Large intestine (tissue), 3 donors: Measurements from ENCODE around the gene MUL1. TPM values are rescaled to one million over a fixed set of nuclear protein-coding genes. Genes with fewer than 3 reads are reported as not detected.

Experiments
- DNase-seq, 2 donors: peaks; one replicate each; pipeline versions ENCODE4 v3.0.0 to v3.0.0-alpha.2; 2013
- H3K27ac ChIP-seq: one replicate; pipeline ENCODE4 v1.5.1; 2013; ENCODE audit warnings: low read length
- H3K27me3 ChIP-seq: 2 replicates; pipeline ENCODE4 v1.6.1; 2013; ENCODE audit warnings: low read length; ENCODE audit not compliant: control insufficient read depth, insufficient read depth
- H3K36me3 ChIP-seq: 2 replicates; pipeline ENCODE4 v1.6.1; 2013; ENCODE audit warnings: low read length; ENCODE audit not compliant: control insufficient read depth, insufficient read depth
- H3K4me1 ChIP-seq: one replicate; pipeline ENCODE4 v1.6.1; 2013; ENCODE audit warnings: low read length; ENCODE audit not compliant: control insufficient read depth, insufficient read depth
- H3K4me3 ChIP-seq: one replicate; pipeline ENCODE4 v1.5.1; 2013; ENCODE audit warnings: low read length
- H3K9me3 ChIP-seq: one replicate; pipeline ENCODE4 v1.6.1; 2013; ENCODE audit warnings: mild to moderate bottlenecking, low read depth, low read length, moderate library complexity; ENCODE audit not compliant: control insufficient read depth
- WGBS: methylation state at CpG from one replicate; pipeline ENCODE4 v1.1.5; 2013; ENCODE audit warnings: low lambda C conversion rate; ENCODE audit not compliant: insufficient coverage; 5-methylcytosine and 5-hydroxymethylcytosine counted together
- polyA plus RNA-seq: library from polyadenylated mRNA; unstranded; fragments of 120-200 nt; gene quantifications from one replicate; pipeline ENCODE4 v1.2.1, GENCODE V29; 2013

Gene MUL1
- polyA plus RNA-seq, 1 donor: 22.9 TPM

GRCh38 chr1:20485527-20486456 is 22.2 kb downstream of the MUL1 start, which contains the start of gene CAMK2N1:
Gene CAMK2N1 (minus strand): TSS chr1:20486210. CDS start chr1:20485379, 831 bp downstream.
- peaks cover 39% of the 10 kb centered on the region for H3K4me1 ChIP-seq
- peak within 1 kb of the TSS; percentile 96 for H3K4me3 ChIP-seq

GRCh38 chr1:20484519-20485462 is 23.2 kb downstream of the MUL1 start:
- Histone ChIP-seq H3K4me3 (peak overlapping the region; percentile 96), H3K36me3 (peaks cover 2% of the 10 kb centered on the region), H3K4me1 (peaks cover 47% of the 10 kb centered on the region), H3K27ac (peak overlapping the region; percentile 87), H3K9me3 (no peaks in the 10 kb centered on the region), H3K27me3 (no peaks in the 10 kb centered on the region)
- WGBS: no CpG with 5 or more reads among the region's 89 CpGs
- DNase-seq: peak in 1 of 2 donors; percentile 52

More at GRCh38 chr1:20485527-20486456, 22.2 kb downstream of the MUL1 start, which contains the start of gene CAMK2N1:
- H3K27me3 ChIP-seq: no peaks in the 10 kb centered on the region
- peaks cover 2% of the 10 kb centered on the region for H3K36me3 ChIP-seq
- no peaks in the 10 kb centered on the region for H3K9me3 ChIP-seq
- peak; percentile 72 to 90 for DNase-seq
- H3K27ac ChIP-seq: peak within 1 kb of the TSS; percentile 98
- 1% methylated on average over 6 of the region's 104 CpGs for WGBS

DNA sequence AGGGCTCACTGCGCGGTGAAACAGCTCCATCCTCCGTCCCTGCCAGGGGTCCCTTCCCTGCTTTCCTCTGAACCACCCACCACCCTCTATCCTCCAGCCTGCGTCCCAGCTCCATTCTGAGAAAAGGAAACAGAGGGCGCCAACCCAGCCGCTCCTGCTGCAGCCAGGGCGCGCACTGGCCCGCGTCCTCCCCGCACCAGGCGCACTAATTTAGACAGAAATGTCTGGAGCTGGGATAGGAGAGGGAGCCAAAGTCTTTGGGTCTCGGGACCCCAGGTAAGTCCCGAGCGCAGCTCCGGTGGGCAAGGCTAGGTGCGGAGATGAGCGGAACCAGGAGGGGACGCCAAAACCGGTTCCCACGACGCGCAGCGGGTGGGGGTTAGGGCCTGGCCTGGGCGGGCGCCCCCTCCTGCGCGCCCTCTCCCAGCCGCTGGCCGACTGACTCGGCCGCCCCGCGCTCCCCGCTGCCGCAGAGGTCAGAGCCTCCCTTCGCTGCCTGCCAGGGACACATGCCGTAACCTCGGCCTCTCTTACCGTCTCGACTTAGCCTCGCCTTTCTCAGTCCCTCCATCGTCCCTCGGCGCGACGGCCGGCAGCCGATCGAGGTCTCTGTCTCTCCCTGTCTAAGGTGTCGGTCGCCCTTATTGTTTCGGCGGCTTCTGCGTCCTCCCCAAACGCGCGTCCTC is 24.0 kb downstream of the MUL1 start:
- Histone ChIP-seq H3K36me3 (peaks cover 2% of the 10 kb centered on the region), H3K27ac (peak overlapping the region; percentile 87), H3K9me3 (no peaks in the 10 kb centered on the region), H3K27me3 (no peaks in the 10 kb centered on the region), H3K4me1 (peaks cover 55% of the 10 kb centered on the region), H3K4me3 (peak overlapping the region; percentile 96)
- no CpG with 5 or more reads among the region's 58 CpGs for WGBS
- DNase-seq: peak in 1 of 2 donors; percentile 61

- peak in 1 of 2 donors; percentile 61 for DNase-seq
- Histone ChIP-seq H3K9me3 (no peaks in the 10 kb centered on the region), H3K4me1 (peaks cover 59% of the 10 kb centered on the region), H3K27ac (peak overlapping the region; percentile 95), H3K4me3 (peak overlapping the region; percentile 96), H3K36me3 (peaks cover 2% of the 10 kb centered on the region), H3K27me3 (no peaks in the 10 kb centered on the region)
- WGBS: 28% methylated on average over 8 of the region's 16 CpGs
Measured at GRCh38 chr1:20483098-20483832, 24.7 kb downstream of the MUL1 start.

DNA sequence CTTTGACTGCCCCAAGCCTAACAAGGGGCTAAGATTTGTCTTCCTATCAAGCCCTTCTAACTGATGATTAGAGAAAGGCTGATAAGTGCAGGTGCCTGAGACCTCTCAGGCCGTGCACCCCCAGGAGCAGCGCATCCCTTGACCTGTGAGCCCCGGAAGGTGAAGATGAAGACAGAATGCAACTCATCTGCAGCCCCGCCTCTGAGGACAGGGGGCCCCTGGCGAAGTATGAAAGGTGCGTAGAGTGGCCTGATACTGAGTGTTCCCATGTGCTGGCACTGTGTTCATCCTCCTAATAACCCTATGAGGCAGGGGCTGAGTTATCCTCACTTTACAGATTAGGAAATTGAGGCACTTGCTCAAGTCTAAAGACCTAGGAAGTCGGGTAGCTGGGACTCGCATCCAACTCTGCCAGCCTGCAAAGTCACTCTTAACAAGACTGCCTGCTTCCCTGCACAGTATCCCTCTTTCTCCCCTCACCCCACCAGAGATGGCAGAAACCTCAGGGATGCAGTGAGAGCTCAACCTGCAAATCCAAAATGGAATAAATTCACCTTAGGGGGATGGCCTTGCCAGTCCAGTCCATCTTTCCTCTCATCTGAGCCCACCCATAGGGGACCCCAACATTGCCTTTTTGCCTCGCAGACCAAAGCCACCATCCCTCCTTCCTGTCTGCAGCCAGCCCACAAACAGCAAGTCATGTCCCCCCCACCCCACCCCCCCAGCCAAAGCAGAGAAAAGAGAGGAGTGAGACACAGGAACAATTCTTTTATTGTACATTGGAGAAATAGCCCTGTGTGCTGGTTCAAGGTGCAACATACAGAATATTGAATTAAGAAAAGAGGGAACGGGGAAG is 26.1 kb downstream of the MUL1 start:
- peak in 1 of 2 donors; percentile 54 for DNase-seq
- H3K27me3 ChIP-seq: no peaks in the 10 kb centered on the region
- WGBS: 11% methylated on average over 1 of the region's 10 CpGs
- H3K4me1 ChIP-seq: peaks cover 60% of the 10 kb centered on the region
- no peaks in the 10 kb centered on the region for H3K9me3 ChIP-seq
- peak overlapping the region; percentile 95 for H3K27ac ChIP-seq
- H3K4me3 ChIP-seq: no peak overlapping the region
- H3K36me3 ChIP-seq: peaks cover 2% of the 10 kb centered on the region

GRCh38 chr1:20480951-20481617 is 26.9 kb downstream of the MUL1 start:
- H3K4me3 ChIP-seq: no peak overlapping the region
- H3K4me1 ChIP-seq: peaks cover 68% of the 10 kb centered on the region
- WGBS: 20% methylated on average over 1 of the region's 7 CpGs
- peak overlapping the region; percentile 95 for H3K27ac ChIP-seq
- no peaks in the 10 kb centered on the region for H3K9me3 ChIP-seq
- peak; percentile 53 to 81 for DNase-seq
- H3K27me3 ChIP-seq: no peaks in the 10 kb centered on the region
- H3K36me3 ChIP-seq: peaks cover 2% of the 10 kb centered on the region

DNA sequence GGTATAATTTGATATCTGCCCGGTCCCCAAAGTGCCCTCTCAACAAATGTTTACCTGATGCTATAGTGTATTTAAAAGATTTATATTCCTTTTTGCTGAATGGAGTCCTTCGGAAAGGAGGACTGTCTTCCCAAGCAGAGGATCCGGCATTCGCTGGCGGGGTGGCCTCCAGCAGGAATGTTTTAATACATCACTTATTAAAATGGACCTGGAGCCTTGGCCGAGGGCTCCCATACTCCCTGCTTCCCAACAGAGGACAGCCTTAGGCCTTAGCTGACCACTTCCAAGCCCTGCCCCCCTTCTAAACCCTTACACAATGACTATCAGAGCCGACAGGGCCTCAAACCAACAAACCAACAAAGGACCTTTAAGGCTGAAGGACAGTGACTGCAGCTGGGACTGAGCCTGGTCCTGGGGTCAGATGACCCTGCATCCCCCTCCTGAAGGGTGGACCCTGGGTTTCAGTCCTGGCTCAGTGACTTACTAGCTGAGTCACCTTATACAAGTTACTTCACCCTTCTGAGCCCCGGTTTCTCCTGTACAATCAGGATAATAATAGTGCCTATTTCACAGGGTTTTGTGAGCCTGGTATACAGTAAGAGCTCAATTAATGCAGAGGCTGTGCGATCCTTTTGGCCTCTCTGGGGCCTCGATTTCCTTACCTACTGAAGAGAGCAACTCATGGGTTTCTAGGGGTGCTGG is 27.6 kb downstream of the MUL1 start:
- peak overlapping the region; percentile 95 for H3K27ac ChIP-seq
- DNase-seq: peak; percentile 82 to 92
- H3K4me3 ChIP-seq: peak overlapping the region; percentile 44
- H3K36me3 ChIP-seq: peaks cover 2% of the 10 kb centered on the region
- no peaks in the 10 kb centered on the region for H3K9me3 ChIP-seq
- peaks cover 75% of the 10 kb centered on the region for H3K4me1 ChIP-seq
- no peaks in the 10 kb centered on the region for H3K27me3 ChIP-seq
- no CpG with 5 or more reads among the region's 10 CpGs for WGBS

- peak overlapping the region; percentile 95 for H3K27ac ChIP-seq
- no peak for DNase-seq
- no peaks in the 10 kb centered on the region for H3K9me3 ChIP-seq
- H3K4me3 ChIP-seq: peak overlapping the region; percentile 44
- H3K36me3 ChIP-seq: peaks cover 2% of the 10 kb centered on the region
- H3K27me3 ChIP-seq: no peaks in the 10 kb centered on the region
- peaks cover 80% of the 10 kb centered on the region for H3K4me1 ChIP-seq
- whole genome bisulfite sequencing: 29% methylated on average over 1 of the region's 4 CpGs
Measured at GRCh38 chr1:20479840-20480239, 28.1 kb downstream of the MUL1 start.
